GM10248 (cell line): ENCODE data around the gene SMARCE1.
"Not testable (repeated sequence)": the region's sequence is repeated elsewhere in the genome, so short reads cannot be mapped to it uniquely, and the experiment has no call there.

Experiments
- CTCF ChIA-PET: fragments of 300-600 bp; sonication (Branson Sonifier 250); formaldehyde crosslinking; extraction: SDS; loops from one replicate; lab custom pipeline; 2021; ENCODE audit warnings: antibody characterized with exemption; lab: Yijun Ruan, JAX
- POLR2A ChIA-PET: fragments of 350-650 bp; sonication (Branson Sonifier 250); formaldehyde crosslinking; extraction: SDS; loops from one replicate; lab custom pipeline; 2020; ENCODE audit warnings: antibody characterized with exemption; lab: Yijun Ruan, JAX
- DNase-seq: peaks from one replicate; pipeline ENCODE4 v3.0.0; 2012; ENCODE audit errors: extremely low spot score
- CTCF ChIP-seq: IDR thresholded peaks from 2 replicates; pipeline ENCODE4 v1.5.1; 2012; ENCODE audit warnings: mild to moderate bottlenecking, low read depth; ENCODE audit errors: extremely low read depth, missing control alignments, control extremely low read depth

SMARCE1 gene

DNA sequence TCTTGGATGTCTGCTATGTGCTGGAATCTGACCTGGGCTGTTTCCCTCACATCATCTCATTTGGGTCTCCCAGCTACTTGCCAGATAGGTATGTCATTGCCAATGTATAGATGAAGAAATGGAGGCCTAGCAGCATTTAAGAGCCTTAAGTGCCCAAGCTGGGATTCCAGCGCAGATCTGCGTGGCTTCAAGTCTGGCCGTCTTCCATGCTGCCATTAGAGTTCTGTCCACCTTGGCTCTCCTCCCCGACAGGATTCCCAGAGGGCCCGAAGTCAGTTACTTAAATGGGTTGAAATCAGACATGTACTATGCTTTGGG is 49.4 kb downstream of the SMARCE1 start:
- DNase-seq = no peak
- ChIA-PET CTCF (interaction anchor here (0.7 to 2.2 kb wide), 12 partner anchors 9 to 236 kb away, joined by 3 to 25 read pairs (median 5); no protein-coding TSS in a partner anchor), POLR2A (interaction anchor here (1.0 to 2.5 kb wide), 3 partner anchors 17 to 38 kb away, joined by 4 to 17 read pairs (median 5); partner anchors contain the start of gene CCR7)
- no peak for TF ChIP-seq CTCF

- no peak for TF ChIP-seq CTCF
- no peak for DNase-seq
- POLR2A ChIA-PET = interaction anchor here (0.5 to 2.5 kb wide), 4 partner anchors 18 to 1117 kb away, joined by 4 to 17 read pairs (median 4); partner anchors contain the start of gene CCR7
- CTCF ChIA-PET = interaction anchor here (0.7 to 2.2 kb wide), 12 partner anchors 9 to 236 kb away, joined by 3 to 25 read pairs (median 5); no protein-coding TSS in a partner anchor
Measured at GRCh38 chr17:40597556-40598300, 49.9 kb downstream of the SMARCE1 start.

- ChIA-PET CTCF (interaction anchor here (0.8 to 2.2 kb wide), 11 partner anchors 10 to 235 kb away, joined by 3 to 25 read pairs (median 5); no protein-coding TSS in a partner anchor), POLR2A (interaction anchor here (1.4 to 2.5 kb wide), 2 partner anchors 34 to 37 kb away, joined by 5 to 17 read pairs; partner anchors contain the start of gene CCR7)
- TF ChIP-seq CTCF = no peak
- no peak for DNase-seq
Measured at GRCh38 chr17:40597156-40597555, 50.5 kb downstream of the SMARCE1 start.

DNA sequence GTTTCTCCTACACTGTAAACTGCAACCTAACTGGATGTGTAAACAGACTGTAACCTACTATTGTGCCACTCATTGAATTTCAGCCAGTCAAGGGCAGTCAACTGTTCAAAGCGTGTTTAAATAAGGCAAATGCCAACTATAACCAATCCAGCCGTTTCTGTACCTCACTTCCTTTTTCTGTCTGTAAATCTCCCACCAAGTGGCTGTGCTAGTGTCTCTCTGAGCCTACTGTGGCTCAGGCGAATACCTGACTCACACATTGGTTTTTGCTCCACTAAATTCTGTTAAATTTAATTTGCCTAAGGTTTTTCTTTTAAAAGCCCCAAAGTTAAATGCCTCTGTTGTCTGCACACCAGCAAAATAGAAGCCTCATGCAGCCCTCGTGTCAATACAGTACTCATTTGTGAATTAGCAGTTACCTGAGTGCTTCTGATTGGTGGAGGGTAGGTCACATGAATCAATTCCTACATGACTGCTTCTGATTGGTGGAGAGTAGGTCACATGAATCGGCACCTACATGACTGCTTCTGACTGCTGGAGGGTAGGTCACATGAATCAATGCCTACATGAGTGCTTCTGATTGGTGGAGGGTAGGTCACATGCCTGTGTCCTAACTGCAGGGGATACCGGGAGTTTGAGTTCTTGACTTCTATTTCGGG is 51.2 kb downstream of the SMARCE1 start:
- no peak for DNase-seq
- ChIA-PET POLR2A (no interaction called here), CTCF (interaction anchor here (0.6 to 1.8 kb wide), 5 partner anchors 10 to 19 kb away, joined by 3 to 25 read pairs (median 4); no protein-coding TSS in a partner anchor)
- TF ChIP-seq CTCF = no peak

GRCh38 chr17:40590742-40591141 is 56.9 kb downstream of the SMARCE1 start:
- ChIA-PET CTCF (interaction anchor here (0.9 to 2.7 kb wide), 7 partner anchors 9 to 30 kb away, joined by 4 to 17 read pairs (median 6); no protein-coding TSS in a partner anchor), POLR2A (no interaction called here)
- TF ChIP-seq CTCF = no peak
- no peak for DNase-seq

- ChIA-PET POLR2A (no interaction called here), CTCF (interaction anchor here (1.2 to 2.4 kb wide), 4 partner anchors 11 to 28 kb away, joined by 3 to 12 read pairs (median 7); no protein-coding TSS in a partner anchor)
- no peak for TF ChIP-seq CTCF
- DNase-seq = no peak
Measured at GRCh38 chr17:40588552-40588951, 59.1 kb downstream of the SMARCE1 start.

DNA sequence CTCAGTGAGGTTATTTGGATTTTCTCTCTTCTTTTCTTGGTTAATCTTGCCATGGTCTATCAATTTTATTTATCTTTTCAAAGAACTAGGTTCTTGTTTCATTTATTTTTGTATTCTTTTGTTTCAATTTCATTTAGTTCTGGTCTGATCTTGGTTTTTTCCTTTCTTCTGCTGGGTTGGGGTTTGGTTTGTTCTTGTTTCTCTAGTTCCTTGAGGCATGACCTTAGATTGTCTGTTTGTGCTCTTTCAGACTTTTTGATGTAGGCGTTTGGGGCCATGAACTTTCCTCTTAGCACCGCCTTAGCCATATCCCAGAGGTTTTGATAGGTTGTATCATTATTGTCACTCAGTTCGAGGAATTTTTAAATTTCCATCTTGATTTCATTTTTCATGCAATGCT is 61.4 kb downstream of the SMARCE1 start:
- DNase-seq, POLR2A ChIA-PET: not testable (repeated sequence)
- CTCF ChIA-PET = interaction anchor here (1.4 to 2.3 kb wide), 3 partner anchors 9 to 29 kb away, joined by 4 to 12 read pairs (median 6); no protein-coding TSS in a partner anchor

DNA sequence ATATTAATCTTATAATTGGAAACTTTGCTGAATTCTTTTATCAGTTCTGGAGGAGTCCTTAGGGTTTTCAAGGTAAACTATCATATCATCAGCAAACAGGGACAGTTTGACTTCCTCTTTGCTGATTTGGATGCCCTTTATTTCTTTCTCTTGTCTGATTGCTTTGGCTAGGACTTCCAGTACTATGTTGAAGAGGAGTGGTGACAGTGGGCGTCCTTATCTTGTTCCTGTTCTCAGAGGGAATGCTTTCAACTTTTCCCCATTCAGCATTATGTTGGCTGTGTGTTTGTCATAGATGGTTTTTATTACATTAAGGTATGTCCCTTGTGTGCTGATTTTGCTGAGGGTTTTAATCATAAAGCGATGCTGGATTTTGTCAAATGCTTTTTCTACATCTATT is 62.7 kb downstream of the SMARCE1 start:
- POLR2A ChIA-PET, DNase-seq: not testable (repeated sequence)
- CTCF ChIA-PET = interaction anchor here (0.7 to 1.3 kb wide), 8 partner anchors 8 to 37 kb away, joined by 3 to 4 read pairs (median 4); no protein-coding TSS in a partner anchor
